Spinal cord (tissue), 10 donors: ENCODE results near the gene ARPC1B. TPM values are rescaled to one million over a fixed set of nuclear protein-coding genes. Genes with fewer than 3 reads are reported as not detected.
"Not testable (repeated sequence)": the region's sequence is repeated elsewhere in the genome, so short reads cannot be mapped to it uniquely, and the experiment has no call there.

Source experiments
- DNase-seq, 6 donors: peaks; one replicate each; pipeline versions ENCODE4 v3.0.0 to v3.0.0-alpha.2; 2013 to 2015; ENCODE audit warnings: low spot score in 6 of 6, low read depth in 4 of 6
- H3K27ac ChIP-seq: one replicate; pipeline ENCODE4 v1.5.1; 2013; ENCODE audit warnings: low read depth, low read length, control low read depth
- H3K27me3 ChIP-seq: one replicate; pipeline ENCODE4 v1.6.1; 2013; ENCODE audit warnings: low read length; ENCODE audit not compliant: control insufficient read depth, insufficient read depth
- H3K36me3 ChIP-seq: one replicate; pipeline ENCODE4 v1.6.1; 2013; ENCODE audit warnings: low read length; ENCODE audit not compliant: control insufficient read depth, insufficient read depth
- H3K4me1 ChIP-seq: one replicate; pipeline ENCODE4 v1.6.1; 2013; ENCODE audit warnings: low read length; ENCODE audit not compliant: control insufficient read depth, insufficient read depth
- H3K4me3 ChIP-seq: one replicate; pipeline ENCODE4 v1.5.1; 2013; ENCODE audit warnings: low read depth, low read length, control low read depth
- H3K9me3 ChIP-seq: one replicate; pipeline ENCODE4 v1.6.1; 2013; ENCODE audit warnings: low read length; ENCODE audit not compliant: control insufficient read depth, insufficient read depth
- WGBS: methylation state at CpG from one replicate; pipeline ENCODE4 v1.1.5; 2013; ENCODE audit warnings: missing lambda C conversion rate; ENCODE audit not compliant: insufficient coverage; 5-methylcytosine and 5-hydroxymethylcytosine counted together
- polyA plus RNA-seq, 2 donors: library from polyadenylated mRNA; unstranded; fragments of 120-200 nt; gene quantifications; one replicate each; pipeline ENCODE4 v1.2.1, GENCODE V29; 2013; ENCODE audit not compliant: insufficient read length in 2 of 2
- total RNA-seq, 2 donors: library from RNA; depleted of rRNA in 1 of 2; stranded (reverse); fragments of 120-200 nt in 1 of 2; fragments of >200 nt in 1 of 2; gene quantifications; one replicate each; pipeline versions ENCODE4 v1.2.3 to v1.2.4, GENCODE V29; 2013 to 2014
- donor health status: healthy.

The ARPC1B gene
- total and polyA plus RNA-seq, 4 donors: 34.0 to 110 (median 54.4) TPM

- Histone ChIP-seq H3K4me1 (no peaks in the 10 kb centered on the region), H3K36me3 (peaks cover 63% of the 10 kb centered on the region)
These were observed 30.4 kb upstream of the ARPC1B start for GRCh38 chr7:99344061-99344647.

DNA sequence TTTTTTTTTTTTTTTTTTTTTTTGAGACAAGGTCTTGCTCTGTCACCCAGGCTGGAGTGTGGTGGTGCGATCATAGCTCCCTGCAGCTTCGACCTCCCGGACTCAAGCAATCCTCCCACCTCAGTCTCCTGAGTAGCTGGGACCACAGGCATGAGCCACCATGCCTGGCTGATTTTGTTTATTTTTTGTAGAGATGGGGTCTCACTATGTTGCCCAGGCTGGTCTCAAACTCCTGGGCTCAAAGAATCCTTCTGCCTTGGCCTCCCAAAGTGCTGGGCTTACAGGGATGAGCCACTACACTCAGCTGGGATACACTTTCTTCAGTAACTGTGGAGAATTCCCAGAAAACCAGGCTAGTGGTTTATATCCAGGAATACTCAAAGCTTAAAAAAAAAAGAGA lies 23.9 kb upstream of the ARPC1B start:
- H3K36me3 ChIP-seq: peaks cover 76% of the 10 kb centered on the region
- H3K27me3 ChIP-seq, H3K4me1 ChIP-seq, H3K4me3 ChIP-seq, H3K27ac ChIP-seq, DNase-seq, H3K9me3 ChIP-seq: not testable (repeated sequence)
- WGBS: no CpG with 5 or more reads among the region's 3 CpGs

More at GRCh38 chr7:99344061-99344647, 30.4 kb upstream of the ARPC1B start:
- H3K27ac ChIP-seq: no peak overlapping the region
- H3K9me3 ChIP-seq: no peaks in the 10 kb centered on the region
- no peaks in the 10 kb centered on the region for H3K27me3 ChIP-seq
- DNase-seq: no peak
- no peak overlapping the region for H3K4me3 ChIP-seq
- 97% methylated on average over 8 of the region's 13 CpGs for WGBS

DNA sequence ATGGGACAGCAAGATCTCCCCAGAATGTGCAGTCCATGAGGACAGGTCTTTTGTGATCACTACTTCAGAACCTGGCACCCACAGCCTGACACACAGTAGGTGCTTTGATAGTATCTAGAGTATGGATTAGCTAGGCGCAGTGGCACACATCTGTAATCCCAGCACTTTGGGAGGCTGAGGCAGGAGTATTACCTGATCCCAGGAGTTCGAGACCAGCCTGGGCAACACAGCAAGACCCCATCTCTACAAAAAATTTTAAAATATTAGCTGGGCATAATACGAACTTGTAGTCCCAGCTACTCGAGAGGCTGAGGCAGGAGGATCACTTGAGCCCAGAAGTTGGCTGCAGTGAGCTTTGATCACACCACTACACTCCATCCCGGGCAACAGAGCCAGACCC lies 22.3 kb upstream of the ARPC1B start:
- no peaks in the 10 kb centered on the region for H3K27me3 ChIP-seq
- peaks cover 66% of the 10 kb centered on the region for H3K36me3 ChIP-seq
- WGBS: 100% methylated on average over 1 of the region's 5 CpGs
- no peak overlapping the region for H3K27ac ChIP-seq
- no peaks in the 10 kb centered on the region for H3K9me3 ChIP-seq
- peaks cover under 1% of the 10 kb centered on the region for H3K4me1 ChIP-seq
- no peak for DNase-seq
- no peak overlapping the region for H3K4me3 ChIP-seq

- Histone ChIP-seq H3K27ac (no peak overlapping the region), H3K4me1 (peaks cover 13% of the 10 kb centered on the region), H3K27me3 (no peaks in the 10 kb centered on the region), H3K36me3 (peaks cover 76% of the 10 kb centered on the region), H3K9me3 (no peaks in the 10 kb centered on the region), H3K4me3 (no peak overlapping the region)
- WGBS: 95% methylated on average over 6 of the region's 7 CpGs
- DNase-seq: no peak
These were observed 19.4 kb upstream of the ARPC1B start for GRCh38 chr7:99355098-99355497.

- no peak overlapping the region for H3K4me3 ChIP-seq
These were observed 16.6 kb upstream of the ARPC1B start for GRCh38 chr7:99357701-99358490.

GRCh38 chr7:99358521-99358920 lies 16.0 kb upstream of the ARPC1B start:
- peak overlapping the region; percentile 82 for H3K27ac ChIP-seq
- not testable (repeated sequence) for H3K4me3 ChIP-seq

More at GRCh38 chr7:99357701-99358490, 16.6 kb upstream of the ARPC1B start:
- Histone ChIP-seq H3K27ac (peak overlapping the region; percentile 84), H3K36me3 (peaks cover 68% of the 10 kb centered on the region), H3K4me1 (peaks cover 13% of the 10 kb centered on the region), H3K27me3 (no peaks in the 10 kb centered on the region), H3K9me3 (no peaks in the 10 kb centered on the region)
- peak in 3 of 6 donors; percentile 35 to 80 (median 54) for DNase-seq
- WGBS: 83% methylated on average over 16 of the region's 16 CpGs

GRCh38 chr7:99359465-99360154 lies 14.9 kb upstream of the ARPC1B start:
- no peaks in the 10 kb centered on the region for H3K9me3 ChIP-seq

More at GRCh38 chr7:99358521-99358920, 16.0 kb upstream of the ARPC1B start:
- not testable (repeated sequence) for H3K9me3 ChIP-seq, DNase-seq, H3K27me3 ChIP-seq
- H3K4me1 ChIP-seq: peaks cover 13% of the 10 kb centered on the region
- WGBS: 100% methylated on average over 9 of the region's 15 CpGs
- H3K36me3 ChIP-seq: peaks cover 64% of the 10 kb centered on the region

DNA sequence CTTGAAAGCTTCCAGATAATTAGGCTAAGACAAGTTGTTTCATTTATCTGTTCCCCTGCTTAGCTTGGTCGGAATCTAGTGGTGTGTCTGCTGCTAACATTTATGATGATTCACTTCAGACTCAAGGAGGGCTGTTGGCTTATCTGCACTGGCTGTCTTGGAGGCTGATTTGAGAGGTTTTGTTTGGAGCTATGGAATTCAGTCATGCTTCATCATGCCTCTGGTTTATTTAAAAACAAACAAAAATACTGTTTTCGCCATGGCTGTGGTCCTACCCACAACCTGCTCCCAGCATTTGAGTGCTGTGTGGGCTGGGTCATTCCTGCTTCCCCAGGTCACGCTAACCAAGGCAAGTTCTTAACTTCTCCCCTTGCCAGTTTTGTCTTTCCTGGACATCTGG lies 11.7 kb upstream of the ARPC1B start:
- DNase-seq: no peak
- peaks cover 74% of the 10 kb centered on the region for H3K36me3 ChIP-seq
- WGBS: 91% methylated on average over 2 of the region's 3 CpGs

More at GRCh38 chr7:99359465-99360154, 14.9 kb upstream of the ARPC1B start:
- WGBS: 92% methylated on average over 16 of the region's 22 CpGs
- H3K4me1 ChIP-seq: peaks cover 13% of the 10 kb centered on the region
- no peak overlapping the region for H3K27ac ChIP-seq
- H3K27me3 ChIP-seq: no peaks in the 10 kb centered on the region
- H3K4me3 ChIP-seq: no peak overlapping the region
- DNase-seq: no peak
- peaks cover 64% of the 10 kb centered on the region for H3K36me3 ChIP-seq

GRCh38 chr7:99363286-99363685 lies 11.2 kb upstream of the ARPC1B start:
- H3K4me3 ChIP-seq: no peak overlapping the region
- no peak for DNase-seq
- H3K36me3 ChIP-seq: peaks cover 69% of the 10 kb centered on the region
- H3K9me3 ChIP-seq: no peaks in the 10 kb centered on the region
- no peak overlapping the region for H3K27ac ChIP-seq
- 100% methylated on average over 1 of the region's 5 CpGs for WGBS
- peaks cover 4% of the 10 kb centered on the region for H3K4me1 ChIP-seq
- H3K27me3 ChIP-seq: no peaks in the 10 kb centered on the region

More for the DNA sequence above, 11.7 kb upstream of the ARPC1B start:
- Histone ChIP-seq H3K4me3 (no peak overlapping the region), H3K27ac (no peak overlapping the region), H3K27me3 (no peaks in the 10 kb centered on the region), H3K9me3 (no peaks in the 10 kb centered on the region), H3K4me1 (peaks cover 7% of the 10 kb centered on the region)
